Endometrial microvascular endothelial cells (primary cell): ENCODE measurements around the gene DNAI2. TPM values are rescaled to one million over a fixed set of nuclear protein-coding genes. Genes with fewer than 3 reads are reported as not detected.

ENCODE experiments used
- in situ Hi-C: cut with HindIII; loops from 2 replicates; pipeline ENCODE4 v1.10.0; 2017; ENCODE audit warnings: low sequenced_read_pairs, low pct_unique_long_range_greater_than_20kb; ENCODE audit errors: inconsistent ontology term
- total RNA-seq: library from RNA; depleted of rRNA; stranded (reverse); fragments of >200 nt; gene quantifications from one replicate; pipeline ENCODE4 v1.2.3, GENCODE V29; 2015; ENCODE audit errors: inconsistent ontology term

The DNAI2 gene
- total RNA-seq, 1 donor from 2014 or later = not detected

- in situ Hi-C loops = no loop called here
Observed at GRCh38 chr17:74296548-74296936, 22.5 kb downstream of the DNAI2 start.

- in situ Hi-C loops = no loop called here
Observed at GRCh38 chr17:74297941-74298340, 23.9 kb downstream of the DNAI2 start.

GRCh38 chr17:74298778-74299177 lies 24.7 kb downstream of the DNAI2 start:
- in situ Hi-C loops = no loop called here

- in situ Hi-C loops = no loop called here
Observed at GRCh38 chr17:74299226-74300009, 25.4 kb downstream of the DNAI2 start.

- in situ Hi-C loops = no loop called here
Observed at GRCh38 chr17:74303305-74303704, 29.3 kb downstream of the DNAI2 start.

GRCh38 chr17:74304184-74304583 lies 30.1 kb downstream of the DNAI2 start:
- in situ Hi-C loops = no loop called here

- in situ Hi-C loops = no loop called here
Observed at GRCh38 chr17:74305865-74306654, 32.0 kb downstream of the DNAI2 start.

GRCh38 chr17:74307984-74308773 lies 34.1 kb downstream of the DNAI2 start:
- in situ Hi-C loops = no loop called here

- in situ Hi-C loops = no loop called here
Observed at GRCh38 chr17:74309902-74310301, 35.9 kb downstream of the DNAI2 start.

GRCh38 chr17:74314877-74315276 lies 40.8 kb downstream of the DNAI2 start:
- in situ Hi-C loops = no loop called here

- in situ Hi-C loops = no loop called here
Observed at GRCh38 chr17:74316220-74316619, 42.2 kb downstream of the DNAI2 start.

GRCh38 chr17:74317071-74317470 lies 43.0 kb downstream of the DNAI2 start:
- in situ Hi-C loops = no loop called here

GRCh38 chr17:74318391-74318790 lies 44.4 kb downstream of the DNAI2 start:
- in situ Hi-C loops = no loop called here

- in situ Hi-C loops = no loop called here
Observed at GRCh38 chr17:74324521-74324920, 50.5 kb downstream of the DNAI2 start.

- in situ Hi-C loops = no loop called here
Observed at GRCh38 chr17:74325376-74325742, 51.3 kb downstream of the DNAI2 start.

GRCh38 chr17:74325743-74326379 lies 51.8 kb downstream of the DNAI2 start, which contains the start of gene KIF19:
Gene KIF19 (plus strand): TSS chr17:74326226. CDS start chr17:74326350, 124 bp downstream.
- in situ Hi-C loops = no loop called here

GRCh38 chr17:74326506-74326905 lies 52.5 kb downstream of the DNAI2 start:
- in situ Hi-C loops = no loop called here

- in situ Hi-C loops = no loop called here
Observed at GRCh38 chr17:74328487-74328886, 54.5 kb downstream of the DNAI2 start.

GRCh38 chr17:74329378-74329777 lies 55.3 kb downstream of the DNAI2 start:
- in situ Hi-C loops = no loop called here
